GM12872 (cell line): Measurements from ENCODE around the gene SLC25A11.

ENCODE experiments used
- TF ChIP-seq, protein P1 (sequence below): IDR thresholded peaks from 3 replicates; pipeline ENCODE4 v1.5.1; 2011; ENCODE audit warnings: low read depth, mild to moderate bottlenecking, low read length, moderate library complexity; ENCODE audit not compliant: insufficient read depth

SLC25A11 gene

DNA sequence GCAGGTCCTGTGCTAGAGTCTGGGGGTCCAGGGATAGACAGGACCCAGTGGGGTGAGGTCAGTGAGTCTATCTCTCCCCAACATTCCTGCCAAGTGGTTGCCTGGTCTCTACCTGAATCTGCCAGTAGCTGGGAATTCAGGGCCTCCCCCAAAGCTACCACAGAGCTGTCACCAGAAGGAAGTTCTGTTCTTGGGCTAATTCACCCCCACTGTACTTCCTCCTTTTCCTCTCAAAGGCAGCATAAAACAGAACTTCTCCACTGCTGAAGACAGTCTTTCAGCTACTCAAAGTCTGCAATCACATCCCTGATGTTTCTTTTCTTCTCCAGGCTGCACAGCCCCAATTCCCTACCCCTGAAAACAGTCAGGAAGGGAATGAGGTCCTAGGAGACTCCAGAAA is 38.9 kb upstream of the SLC25A11 start:
- TF ChIP-seq, protein P1, sequence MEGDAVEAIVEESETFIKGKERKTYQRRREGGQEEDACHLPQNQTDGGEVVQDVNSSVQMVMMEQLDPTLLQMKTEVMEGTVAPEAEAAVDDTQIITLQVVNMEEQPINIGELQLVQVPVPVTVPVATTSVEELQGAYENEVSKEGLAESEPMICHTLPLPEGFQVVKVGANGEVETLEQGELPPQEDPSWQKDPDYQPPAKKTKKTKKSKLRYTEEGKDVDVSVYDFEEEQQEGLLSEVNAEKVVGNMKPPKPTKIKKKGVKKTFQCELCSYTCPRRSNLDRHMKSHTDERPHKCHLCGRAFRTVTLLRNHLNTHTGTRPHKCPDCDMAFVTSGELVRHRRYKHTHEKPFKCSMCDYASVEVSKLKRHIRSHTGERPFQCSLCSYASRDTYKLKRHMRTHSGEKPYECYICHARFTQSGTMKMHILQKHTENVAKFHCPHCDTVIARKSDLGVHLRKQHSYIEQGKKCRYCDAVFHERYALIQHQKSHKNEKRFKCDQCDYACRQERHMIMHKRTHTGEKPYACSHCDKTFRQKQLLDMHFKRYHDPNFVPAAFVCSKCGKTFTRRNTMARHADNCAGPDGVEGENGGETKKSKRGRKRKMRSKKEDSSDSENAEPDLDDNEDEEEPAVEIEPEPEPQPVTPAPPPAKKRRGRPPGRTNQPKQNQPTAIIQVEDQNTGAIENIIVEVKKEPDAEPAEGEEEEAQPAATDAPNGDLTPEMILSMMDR = no peak

- TF ChIP-seq, protein P1 = no peak
Measured at GRCh38 chr17:4974115-4974670, 34.3 kb upstream of the SLC25A11 start.

DNA sequence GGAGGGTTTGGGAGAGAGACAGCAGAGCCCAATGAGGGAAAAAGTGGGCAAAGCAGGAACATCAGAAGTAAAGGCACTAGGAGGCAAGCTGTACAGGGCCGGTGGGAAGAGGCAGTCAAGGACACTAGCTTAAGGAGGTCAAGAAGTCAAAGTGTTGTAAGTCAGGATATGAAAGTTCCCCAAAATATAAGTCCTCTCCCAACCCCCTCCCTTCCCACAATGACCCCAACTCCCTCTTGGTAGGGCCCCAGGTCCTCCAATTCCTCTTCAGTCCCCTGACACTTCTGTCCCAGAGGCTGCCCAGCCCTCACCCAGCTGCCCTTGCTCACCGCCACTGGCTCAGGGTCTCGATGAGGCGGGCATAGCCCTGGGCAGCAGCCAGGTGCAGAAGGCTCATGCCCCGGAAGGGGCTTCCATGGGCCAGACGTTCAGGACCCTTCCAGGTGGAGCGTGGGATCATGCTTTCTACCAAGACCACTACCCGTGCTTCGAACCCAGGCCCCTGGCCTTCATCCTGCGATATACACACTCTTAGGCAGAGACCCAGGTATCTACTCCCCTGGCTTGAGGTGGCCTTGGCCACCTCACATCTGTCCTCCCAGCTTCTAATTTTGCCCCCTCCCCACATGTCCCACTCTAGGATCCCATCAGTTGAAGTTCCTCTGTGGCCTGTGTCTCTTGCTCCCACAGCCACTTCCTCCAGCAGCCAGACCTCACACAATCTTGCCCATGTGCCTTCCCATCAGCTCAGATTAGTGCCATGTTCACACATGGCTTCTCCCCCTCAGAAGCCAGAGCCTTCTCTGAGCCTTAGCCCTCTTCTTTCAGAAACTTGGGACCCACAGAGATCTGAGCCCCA is 33.6 kb upstream of the SLC25A11 start:
- TF ChIP-seq, protein P1 = no peak

- TF ChIP-seq, protein P1 = no peak
Measured at GRCh38 chr17:4972752-4973151, 32.9 kb upstream of the SLC25A11 start.

DNA sequence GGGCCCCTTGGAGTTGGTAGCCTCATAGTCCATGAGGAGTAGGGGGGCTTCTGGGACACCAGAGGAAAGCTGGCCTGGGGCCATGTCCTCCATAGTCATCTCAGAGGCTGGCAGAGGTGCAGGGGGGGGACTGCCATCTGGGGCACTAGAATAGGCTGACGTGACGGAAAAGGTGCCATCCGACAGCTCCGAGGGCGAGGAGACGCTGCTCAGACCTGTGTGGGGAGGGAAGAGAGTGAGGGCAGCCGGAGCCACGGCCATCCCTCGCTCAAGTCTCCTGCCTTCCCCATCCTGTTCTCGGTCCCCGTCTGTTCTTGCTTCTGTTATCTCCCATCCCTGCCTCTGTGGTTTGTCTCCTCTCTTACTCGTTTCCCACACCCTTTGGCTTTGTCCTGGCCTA is 32.5 kb upstream of the SLC25A11 start:
- TF ChIP-seq, protein P1 = no peak

- TF ChIP-seq, protein P1 = no peak
Measured at GRCh38 chr17:4971826-4972225, 32.0 kb upstream of the SLC25A11 start.

GRCh38 chr17:4970273-4970672 is 30.4 kb upstream of the SLC25A11 start:
- TF ChIP-seq, protein P1 = no peak
